NT2/D1 (cell line): Measurements from ENCODE around the gene DGKE.
A peak's percentile ranks its signal among the peaks of the same experiment; 100 is the strongest.

Source experiments
- DNase-seq: peaks from one replicate; pipeline ENCODE4 v3.0.0-alpha.2; 2011; ENCODE audit warnings: low read depth, low spot score
- H3K27me3 ChIP-seq: 2 replicates; pipeline ENCODE4 v1.6.0; 2011; ENCODE audit warnings: mild to moderate bottlenecking; ENCODE audit not compliant: insufficient read length, insufficient read depth
- H3K36me3 ChIP-seq: 2 replicates; pipeline ENCODE4 v1.6.1; 2011; ENCODE audit warnings: mild to moderate bottlenecking, low read length, mixed read lengths; ENCODE audit not compliant: insufficient read depth, insufficient read length
- H3K4me1 ChIP-seq: 2 replicates; pipeline ENCODE4 v1.5.1; 2011; ENCODE audit not compliant: insufficient read depth, insufficient read length
- H3K4me3 ChIP-seq: 2 replicates; pipeline ENCODE4 v1.5.1; 2011; ENCODE audit warnings: low read depth; ENCODE audit not compliant: insufficient read length
- H3K9ac ChIP-seq: 2 replicates; pipeline ENCODE4 v1.6.0; 2011; ENCODE audit warnings: low read depth; ENCODE audit not compliant: insufficient read length
- H3K9me3 ChIP-seq: 2 replicates; pipeline ENCODE4 v1.5.1; 2011; ENCODE audit warnings: mild to moderate bottlenecking, low read length; ENCODE audit not compliant: insufficient read depth
- SUZ12 ChIP-seq: IDR thresholded peaks from 2 replicates; pipeline ENCODE4 v1.6.1; 2011; ENCODE audit not compliant: insufficient read length, insufficient read depth; ENCODE audit errors: extremely low read depth
- YY1 ChIP-seq: IDR thresholded peaks from 2 replicates; pipeline ENCODE4 v1.6.1; 2011; ENCODE audit not compliant: insufficient read length, insufficient read depth
- ZNF274 ChIP-seq: IDR thresholded peaks from 2 replicates; pipeline ENCODE4 v1.6.1; 2011; ENCODE audit warnings: mild to moderate bottlenecking, low read depth, low read length

The DGKE gene

GRCh38 chr17:56909742-56910508, 76.0 kb downstream of the DGKE start:
- H3K4me3 ChIP-seq = no peak overlapping the region
- no peaks in the 10 kb centered on the region for H3K9me3 ChIP-seq
- no peak overlapping the region for H3K9ac ChIP-seq
- DNase-seq = no peak
- peaks cover 28% of the 10 kb centered on the region for H3K27me3 ChIP-seq
- peaks cover 14% of the 10 kb centered on the region for H3K36me3 ChIP-seq
- TF ChIP-seq SUZ12 = no peak
- no peak for TF ChIP-seq YY1
- TF ChIP-seq ZNF274 = no peak
- H3K4me1 ChIP-seq = peaks cover 2% of the 10 kb centered on the region

DNA sequence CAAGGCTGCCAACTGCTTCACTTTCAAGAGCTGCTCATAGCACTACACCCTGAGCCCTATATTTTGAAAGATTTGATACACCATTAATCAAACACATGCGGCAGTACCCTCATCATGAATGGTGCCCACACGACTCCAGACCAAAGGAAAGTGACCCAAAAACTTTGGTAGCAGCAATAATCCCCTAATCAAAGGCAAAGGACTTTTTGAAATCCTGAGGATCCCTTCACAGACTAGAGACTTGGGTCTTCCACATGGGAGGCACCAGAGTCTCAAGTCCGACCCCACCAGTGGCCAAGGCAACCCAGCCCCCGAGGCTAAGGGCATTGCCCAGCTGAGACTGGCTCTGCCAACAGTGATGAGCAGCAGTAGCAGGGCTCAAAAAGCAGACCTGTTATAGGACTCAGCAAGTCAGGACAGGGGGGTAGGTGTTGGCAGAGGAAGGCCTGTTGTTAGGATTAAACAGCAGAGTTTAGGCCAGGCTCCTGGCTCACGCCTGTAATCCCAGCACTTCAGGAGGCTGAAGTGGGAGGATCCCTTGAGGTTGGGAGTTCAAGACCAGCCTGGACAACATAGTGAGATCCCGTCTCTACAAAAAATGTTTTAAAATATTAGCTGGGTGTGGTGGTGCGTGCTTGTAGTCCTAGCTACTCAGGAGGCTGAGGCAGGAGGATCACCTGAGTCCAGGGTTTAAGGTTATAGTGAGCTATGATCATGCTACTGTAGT, 76.7 kb downstream of the DGKE start:
- Histone ChIP-seq H3K36me3 (peaks cover 14% of the 10 kb centered on the region), H3K9me3 (no peaks in the 10 kb centered on the region), H3K27me3 (peaks cover 35% of the 10 kb centered on the region), H3K9ac (no peak overlapping the region), H3K4me1 (peaks cover 2% of the 10 kb centered on the region), H3K4me3 (no peak overlapping the region)
- DNase-seq = no peak
- no peak for TF ChIP-seq ZNF274
- no peak for TF ChIP-seq SUZ12
- TF ChIP-seq YY1 = no peak

GRCh38 chr17:56912105-56912999, 78.4 kb downstream of the DGKE start:
- H3K4me3 ChIP-seq = no peak overlapping the region
- H3K4me1 ChIP-seq = peaks cover 2% of the 10 kb centered on the region
- H3K36me3 ChIP-seq = peaks cover 6% of the 10 kb centered on the region
- peaks cover 49% of the 10 kb centered on the region for H3K27me3 ChIP-seq
- no peak for DNase-seq
- H3K9ac ChIP-seq = peak overlapping the region; percentile 8
- no peak for TF ChIP-seq SUZ12
- H3K9me3 ChIP-seq = peaks cover 4% of the 10 kb centered on the region; the same call in 1 of the 2 replicates

- peaks cover 2% of the 10 kb centered on the region for H3K4me1 ChIP-seq
- H3K27me3 ChIP-seq = peaks cover 49% of the 10 kb centered on the region
- peak overlapping the region; percentile 94 for H3K4me3 ChIP-seq
- peaks cover 3% of the 10 kb centered on the region for H3K36me3 ChIP-seq
- peaks cover 10% of the 10 kb centered on the region for H3K9me3 ChIP-seq
- H3K9ac ChIP-seq = peak overlapping the region; percentile 92
- no peak for DNase-seq
- TF ChIP-seq ZNF274 = no peak
- no peak for TF ChIP-seq SUZ12
- no peak for TF ChIP-seq YY1
Measured at GRCh38 chr17:56913000-56913311, 79.0 kb downstream of the DGKE start.

GRCh38 chr17:56913353-56913866, 79.5 kb downstream of the DGKE start:
- peak overlapping the region; percentile 94 for H3K4me3 ChIP-seq

GRCh38 chr17:56913867-56914580, 80.1 kb downstream of the DGKE start, which contains the start of gene TRIM25:
Gene TRIM25, minus strand, starts transcription at chr17:56914049. Its CDS starts 61 bp downstream, at chr17:56913988.
- H3K4me1 ChIP-seq = peaks cover 2% of the 10 kb centered on the region
- no peaks in the 10 kb centered on the region for H3K36me3 ChIP-seq
- peaks cover 49% of the 10 kb centered on the region for H3K27me3 ChIP-seq
- H3K9ac ChIP-seq = peak within 1 kb of the TSS; percentile 93
- TF ChIP-seq ZNF274 = no peak
- no peak for TF ChIP-seq SUZ12
- TF ChIP-seq YY1 = no peak
- H3K4me3 ChIP-seq = peak within 1 kb of the TSS; percentile 94
- H3K9me3 ChIP-seq = peaks cover 21% of the 10 kb centered on the region
- DNase-seq = peak; percentile 46

More at GRCh38 chr17:56913353-56913866, 79.5 kb downstream of the DGKE start:
- Histone ChIP-seq H3K36me3 (no peaks in the 10 kb centered on the region), H3K9ac (peak overlapping the region; percentile 92), H3K27me3 (peaks cover 49% of the 10 kb centered on the region), H3K9me3 (peaks cover 15% of the 10 kb centered on the region), H3K4me1 (peaks cover 2% of the 10 kb centered on the region)
- no peak for DNase-seq
- TF ChIP-seq SUZ12 = no peak
- no peak for TF ChIP-seq ZNF274
- TF ChIP-seq YY1 = no peak
